HG03039 (cell line): ENCODE measurements around the gene OSCP1.

Experiments
- ATAC-seq: cut with Tn5 transposase; IDR thresholded peaks from one replicate; pipeline ENCODE4 v1.9.1; 2021; ENCODE audit warnings: mild to moderate bottlenecking, moderate library complexity; ENCODE audit not compliant: unreplicated experiment

The OSCP1 gene

DNA sequence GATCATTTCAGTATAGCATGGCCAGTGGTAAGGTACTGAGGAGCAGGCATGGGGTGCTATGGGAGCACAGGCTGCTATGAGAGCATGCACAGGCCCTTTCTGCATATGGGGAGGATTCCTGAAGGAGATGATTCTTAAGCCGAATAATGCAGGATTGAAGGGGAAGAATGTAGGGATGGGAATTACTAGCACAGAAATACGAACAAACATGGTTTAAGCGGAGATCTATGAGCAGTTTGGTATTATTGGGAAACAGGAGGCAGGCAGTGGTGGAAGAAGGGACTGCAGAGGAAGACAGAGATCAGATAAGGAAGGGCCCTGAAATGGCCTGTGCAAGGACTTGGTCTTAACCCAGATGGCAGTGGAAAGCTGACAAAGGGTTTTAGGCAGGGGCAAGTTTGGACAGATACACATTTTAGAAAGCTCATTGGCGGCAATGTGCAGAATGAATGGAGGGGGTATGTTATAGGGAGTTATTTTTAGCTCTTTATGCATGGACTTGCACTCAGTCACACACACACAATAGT lies 1.7 kb downstream of the OSCP1 start:
- ATAC-seq: no peak

DNA sequence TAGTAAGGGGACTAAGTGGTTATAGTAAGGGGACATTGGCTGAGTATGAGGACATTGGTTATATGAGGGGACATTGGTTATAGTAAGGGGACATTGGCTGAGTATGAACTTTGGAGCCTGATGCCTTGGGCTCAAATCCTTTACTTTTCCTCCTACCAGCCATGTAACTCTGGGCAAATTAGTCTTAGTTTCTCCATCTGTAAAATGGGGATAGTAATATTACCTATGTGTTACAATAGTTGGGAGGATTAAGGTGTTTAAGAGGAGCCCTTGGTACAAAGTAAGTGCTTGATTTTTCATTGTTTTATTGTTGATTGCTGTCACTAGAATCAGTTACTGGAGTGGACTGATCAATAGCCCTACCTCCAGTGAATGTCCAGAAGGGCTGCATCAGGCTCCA lies 2.8 kb downstream of the OSCP1 start:
- ATAC-seq: no peak

DNA sequence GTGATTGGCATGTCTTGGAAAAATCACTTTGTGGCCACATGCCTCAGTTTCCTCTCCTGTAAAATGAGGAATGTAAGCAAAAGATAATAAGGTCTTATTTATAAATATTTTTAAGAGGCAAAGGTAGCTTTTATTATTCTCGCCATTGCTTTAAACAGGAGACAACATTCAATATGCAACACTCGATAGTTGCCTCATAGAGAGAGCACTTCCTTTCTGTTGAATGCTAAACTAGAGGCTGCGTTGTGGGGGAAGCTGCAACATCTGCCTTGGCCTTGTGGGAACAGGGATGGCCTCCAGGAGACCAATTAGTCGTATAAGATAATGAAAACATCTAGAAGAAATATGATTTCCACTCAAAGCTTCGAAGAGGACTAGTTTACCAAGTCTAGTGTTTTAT lies 3.5 kb downstream of the OSCP1 start:
- no peak for ATAC-seq

DNA sequence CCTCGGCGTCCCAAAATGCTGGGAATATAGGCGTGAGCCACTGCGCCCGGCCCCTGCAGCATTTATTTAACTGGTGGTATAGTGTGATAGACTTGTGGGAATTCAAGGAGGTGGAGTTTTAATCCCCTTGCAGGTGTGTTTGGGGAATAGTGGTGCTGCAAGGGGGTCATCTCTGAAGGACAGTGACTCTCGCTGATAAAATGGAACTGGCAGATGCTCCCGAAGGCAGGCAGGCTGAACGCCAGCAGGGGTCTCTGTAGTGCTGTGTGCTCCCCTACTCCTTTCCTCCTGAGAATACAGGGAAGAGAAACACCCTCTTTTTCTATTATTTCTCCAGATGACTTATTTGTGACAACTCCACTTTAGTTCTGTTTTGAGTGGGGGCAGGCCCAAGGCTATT lies 4.0 kb downstream of the OSCP1 start:
- ATAC-seq: no peak

DNA sequence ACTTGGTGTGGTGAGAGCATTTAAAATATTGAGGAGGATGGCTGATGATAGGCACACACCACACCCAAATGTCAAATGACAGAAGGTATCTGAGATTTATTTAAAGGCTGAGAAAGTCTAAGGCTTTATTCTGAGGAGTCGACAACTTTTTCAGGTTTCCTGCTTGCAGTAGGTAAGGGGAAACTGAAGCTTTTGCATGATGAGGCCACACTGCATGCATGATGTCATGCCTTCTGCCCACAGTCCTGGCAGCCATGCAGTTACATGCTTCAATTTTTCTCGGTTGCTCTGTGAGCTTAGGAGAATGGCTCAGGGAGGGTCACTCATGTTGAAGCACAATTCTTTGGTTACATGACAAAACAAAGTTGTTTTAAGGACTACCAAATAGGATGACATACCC lies 7.0 kb downstream of the OSCP1 start:
- no peak for ATAC-seq

DNA sequence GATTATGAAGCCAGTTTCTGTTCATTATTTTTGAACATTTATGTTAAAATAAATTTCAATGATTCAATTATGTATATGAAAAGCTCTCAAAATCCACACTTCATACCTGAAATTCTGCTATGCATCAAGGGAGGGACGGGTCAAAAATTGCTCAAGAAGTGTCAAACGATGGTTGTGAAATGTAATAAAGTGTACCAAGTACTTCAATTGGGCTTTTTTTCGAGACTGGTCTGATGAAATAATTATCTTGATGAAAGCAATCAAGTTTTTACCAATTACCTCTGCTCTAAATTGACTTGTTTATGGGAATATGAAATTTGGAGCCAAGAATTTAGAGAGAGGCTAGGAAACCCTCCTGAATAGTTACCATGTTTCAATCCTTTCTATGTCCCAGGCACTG lies 7.9 kb downstream of the OSCP1 start:
- no peak for ATAC-seq

DNA sequence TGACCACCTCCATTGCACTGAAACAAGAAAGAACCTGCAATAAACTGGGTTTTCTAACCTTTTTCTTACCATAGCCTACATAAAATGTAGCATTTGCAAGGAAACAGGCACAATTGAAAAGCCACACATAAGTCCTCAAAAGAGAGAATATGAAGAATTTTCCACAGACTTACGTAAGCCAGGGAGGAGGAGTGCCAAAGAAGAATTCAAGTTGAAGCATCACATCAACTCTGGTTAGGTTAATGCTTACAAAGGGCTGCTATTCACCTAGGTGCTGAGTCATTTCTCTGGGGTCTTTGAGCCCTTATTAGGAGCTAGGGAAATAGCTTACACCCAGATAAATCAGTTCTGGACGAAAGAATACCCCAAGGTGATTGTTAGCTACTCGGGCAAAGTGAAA lies 9.6 kb downstream of the OSCP1 start:
- ATAC-seq: no peak

DNA sequence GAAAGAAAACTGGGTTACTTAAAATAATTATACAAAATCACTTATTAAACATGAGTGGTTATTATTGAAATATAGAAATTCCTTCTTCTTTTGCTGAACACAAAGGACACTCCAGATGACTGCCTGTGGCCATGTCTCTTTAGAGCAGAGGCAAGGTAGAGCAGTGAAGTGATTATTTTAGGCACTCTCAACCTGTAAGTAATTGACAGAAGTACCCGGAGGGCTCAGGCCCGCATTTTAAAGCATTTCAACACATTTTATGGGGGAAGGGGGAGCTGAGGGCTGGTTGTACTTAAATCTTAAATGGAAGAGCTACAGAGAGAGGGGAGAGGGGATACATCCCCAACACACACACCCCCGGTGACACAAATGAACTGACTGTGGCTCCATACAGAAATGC lies 10.2 kb downstream of the OSCP1 start:
- no peak for ATAC-seq

DNA sequence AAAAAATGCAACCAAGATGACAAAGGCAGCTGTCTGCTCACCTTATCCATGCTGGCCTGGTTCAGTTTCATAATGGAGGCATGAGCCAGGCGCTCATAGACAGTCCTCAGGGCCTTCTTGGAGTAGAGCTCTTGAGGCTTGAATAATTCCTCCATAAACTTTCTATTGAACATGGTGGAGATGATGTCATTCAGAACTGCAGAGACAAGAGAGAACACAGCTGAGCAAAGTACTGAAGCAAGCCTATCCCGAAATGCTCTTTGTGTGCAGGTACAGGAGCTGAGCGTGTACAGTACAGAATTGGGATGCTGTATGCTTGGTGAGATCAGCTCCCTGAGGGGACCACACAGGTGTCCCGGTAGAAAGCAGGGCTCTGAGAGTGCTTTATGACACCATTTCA lies 11.5 kb downstream of the OSCP1 start:
- no peak for ATAC-seq

DNA sequence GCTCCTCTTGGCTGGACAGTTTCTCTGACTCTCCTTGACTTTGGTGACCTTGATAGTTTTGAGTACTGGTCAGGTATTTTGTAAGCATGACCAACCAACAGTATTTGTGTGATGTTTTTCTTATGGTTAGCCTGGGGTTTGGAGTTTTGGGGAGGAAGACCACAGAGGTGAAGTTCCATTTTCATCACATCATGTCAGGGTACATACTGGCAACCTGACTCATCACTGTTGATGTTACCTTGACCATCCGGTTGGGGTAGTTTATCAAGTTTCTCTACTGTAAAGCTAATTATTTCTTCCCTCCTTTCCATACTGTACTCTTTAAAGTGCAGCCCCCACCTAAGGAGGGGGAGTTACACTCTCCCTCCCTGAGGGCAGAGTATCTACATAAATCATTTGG lies 13.4 kb downstream of the OSCP1 start:
- no peak for ATAC-seq

DNA sequence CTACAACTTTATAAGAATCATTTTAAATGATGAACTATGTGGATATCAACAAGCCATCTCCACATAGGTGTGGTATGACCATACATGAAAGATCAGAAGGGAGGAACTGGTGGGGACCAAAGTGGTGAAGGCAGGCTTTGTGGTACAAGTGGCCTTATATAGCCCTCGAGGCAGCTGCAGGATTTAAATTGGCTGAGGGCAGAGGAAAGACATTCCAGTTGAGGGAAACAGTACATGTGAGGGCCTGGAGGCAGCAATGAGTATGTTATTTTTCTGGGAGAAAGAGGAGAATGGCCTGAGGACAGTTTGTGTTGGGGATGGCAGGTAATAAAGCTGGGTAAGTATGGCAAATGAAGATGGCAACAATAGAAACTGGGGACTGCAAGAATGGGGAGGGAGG lies 17.1 kb downstream of the OSCP1 start:
- ATAC-seq: no peak

DNA sequence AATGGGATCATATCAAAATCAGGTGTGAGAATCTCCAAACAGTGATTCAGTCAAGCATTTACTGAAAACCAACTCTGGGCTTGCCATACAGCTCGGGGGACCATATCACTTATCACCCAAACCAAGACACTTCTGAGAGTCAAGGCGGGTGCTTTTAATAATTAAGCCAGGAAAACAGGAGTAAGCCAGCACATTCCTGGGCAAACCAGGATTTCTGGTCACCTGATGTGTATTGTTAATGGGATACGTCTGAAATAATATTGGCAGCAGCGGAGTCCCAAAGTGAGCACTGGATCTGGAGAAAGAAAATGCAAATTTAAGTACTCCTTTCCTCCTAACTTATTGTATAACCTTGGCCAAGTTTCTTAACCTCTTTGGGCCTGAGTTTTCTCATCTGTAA lies 17.6 kb downstream of the OSCP1 start:
- no peak for ATAC-seq

DNA sequence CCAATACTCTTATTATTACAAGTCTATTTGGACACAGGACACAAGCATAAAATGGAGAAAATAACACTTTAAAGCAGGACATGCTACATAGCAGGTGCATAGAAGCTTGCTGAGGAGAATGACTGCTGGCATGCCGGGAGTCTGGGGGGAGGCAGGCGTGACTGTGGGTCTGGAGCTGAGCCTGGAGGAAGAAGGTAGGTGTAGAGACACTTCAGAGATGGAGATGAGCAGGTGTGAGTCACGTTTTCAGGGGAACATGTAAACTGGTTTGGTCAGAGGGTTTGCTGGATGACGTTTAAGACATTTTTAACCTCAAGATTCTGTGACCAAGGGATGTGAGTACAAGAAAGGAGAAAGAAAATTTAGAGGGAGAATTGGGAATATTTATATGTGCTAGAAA lies 24.5 kb downstream of the OSCP1 start:
- no peak for ATAC-seq

DNA sequence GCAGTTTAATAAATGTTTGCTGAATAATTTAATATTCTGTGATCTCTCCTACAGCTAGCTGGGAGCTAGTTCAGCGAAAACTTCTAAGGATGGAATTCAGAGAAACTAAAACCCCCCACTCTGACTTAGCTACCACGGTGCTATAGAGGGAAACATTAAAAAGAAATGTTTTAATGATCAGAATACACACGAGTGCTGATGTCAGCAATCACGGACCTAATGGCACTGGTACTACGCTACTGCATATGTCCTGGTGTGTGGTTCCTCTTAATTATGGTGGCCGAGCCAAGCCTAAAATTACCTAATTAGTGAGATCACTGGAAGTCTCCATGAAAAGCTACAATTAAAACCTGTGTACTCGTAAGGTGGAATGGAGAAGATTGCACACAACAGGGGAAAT lies 28.6 kb downstream of the OSCP1 start:
- no peak for ATAC-seq

DNA sequence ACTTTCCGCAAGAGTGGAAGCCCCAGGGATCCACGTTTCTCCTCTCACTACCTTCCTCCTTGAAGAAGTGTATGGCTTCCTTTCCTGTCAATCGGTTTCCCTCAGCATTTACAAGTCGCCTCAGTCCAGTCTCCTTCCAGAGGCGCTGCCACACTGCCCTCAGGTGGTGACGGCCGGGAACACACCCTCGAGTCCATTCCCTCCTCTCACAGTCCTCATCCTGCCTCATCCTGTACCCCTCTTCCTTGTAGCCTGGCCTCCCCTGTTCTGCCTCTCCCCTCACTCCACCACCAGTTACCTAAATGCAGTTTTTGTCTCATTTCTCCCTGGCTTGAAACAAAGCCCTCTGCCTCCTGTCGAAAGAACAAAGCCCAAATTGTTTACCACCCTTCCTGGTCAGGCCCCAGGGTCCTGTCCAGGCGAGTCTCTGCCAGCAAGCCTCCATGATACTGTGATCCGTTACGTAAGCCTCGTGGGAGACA lies 29.4 kb downstream of the OSCP1 start:
- no peak for ATAC-seq

DNA sequence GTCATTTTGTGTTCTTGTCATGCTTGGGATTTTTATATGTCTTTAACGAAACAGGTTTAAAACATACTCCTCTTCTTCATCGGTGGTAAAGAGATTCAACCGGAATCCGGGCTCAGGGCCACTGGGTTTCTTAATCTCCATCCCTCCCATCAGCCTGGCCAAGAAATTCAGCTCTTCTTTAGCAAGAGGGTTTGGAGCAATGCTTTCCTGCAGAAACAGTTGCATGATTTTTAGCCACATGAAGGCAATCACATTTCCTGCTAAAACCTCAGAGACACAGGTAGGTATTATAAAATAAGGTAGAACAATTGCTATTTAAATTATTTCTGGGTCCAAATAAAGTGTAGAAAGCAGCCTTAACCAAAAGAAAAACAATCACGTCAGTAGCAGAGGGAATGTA lies 29.8 kb downstream of the OSCP1 start:
- ATAC-seq: no peak

DNA sequence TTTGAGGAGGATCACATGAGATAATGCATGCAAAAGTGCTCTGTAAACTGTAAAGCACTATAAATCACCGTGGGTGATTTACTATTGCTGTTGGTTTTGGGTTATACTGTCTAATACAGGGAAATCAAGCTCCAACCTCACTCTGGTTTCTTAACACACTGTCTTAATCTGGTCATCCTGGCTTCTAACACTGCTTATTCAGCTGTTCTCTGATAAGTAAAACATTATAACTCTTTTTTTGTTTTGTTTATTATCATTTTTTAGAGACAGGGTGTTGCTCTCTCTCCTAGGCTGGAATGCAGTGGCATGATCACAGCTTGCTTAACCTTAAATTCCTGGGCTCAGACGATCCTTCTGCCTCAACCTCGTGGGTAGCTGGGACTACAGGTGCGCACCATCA lies 30.7 kb downstream of the OSCP1 start:
- no peak for ATAC-seq

DNA sequence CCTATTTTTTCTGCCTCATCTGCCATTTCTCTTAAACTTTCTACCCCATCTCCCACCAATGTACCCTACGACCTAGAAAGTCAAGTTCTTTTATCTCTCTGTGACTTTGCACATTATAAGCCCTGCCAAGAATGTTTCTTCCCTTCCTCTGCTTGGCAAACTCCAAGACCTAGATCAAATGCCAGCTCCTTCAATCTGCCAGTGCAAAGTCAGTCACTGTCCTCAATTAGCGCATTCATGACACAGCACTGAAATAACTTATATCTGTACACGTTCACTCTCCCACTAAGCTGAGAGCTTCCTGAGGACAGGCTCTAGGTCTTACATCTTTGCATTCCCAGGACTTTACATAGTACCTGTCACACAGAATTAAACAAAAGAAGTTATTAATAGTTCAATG lies 31.1 kb downstream of the OSCP1 start:
- ATAC-seq: no peak

DNA sequence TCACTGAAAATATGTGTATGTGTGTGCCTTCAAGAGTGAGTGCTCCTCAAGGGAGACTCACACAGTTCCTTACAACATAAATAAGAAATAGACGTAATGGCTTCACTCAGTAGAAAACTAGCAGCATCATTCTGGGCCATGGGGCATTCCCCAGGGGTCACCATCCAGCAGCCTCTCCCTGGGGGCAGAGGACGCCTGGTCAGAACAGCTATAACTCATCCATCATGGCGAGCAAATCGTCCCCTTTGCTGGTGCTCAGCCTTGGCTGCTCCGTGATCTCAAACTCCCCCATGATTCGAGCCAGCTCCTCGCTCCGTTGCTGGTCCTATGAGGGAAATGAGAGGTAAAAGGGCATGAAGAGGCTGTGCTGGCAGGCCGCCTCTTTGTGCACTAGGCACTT lies 32.3 kb downstream of the OSCP1 start:
- no peak for ATAC-seq

DNA sequence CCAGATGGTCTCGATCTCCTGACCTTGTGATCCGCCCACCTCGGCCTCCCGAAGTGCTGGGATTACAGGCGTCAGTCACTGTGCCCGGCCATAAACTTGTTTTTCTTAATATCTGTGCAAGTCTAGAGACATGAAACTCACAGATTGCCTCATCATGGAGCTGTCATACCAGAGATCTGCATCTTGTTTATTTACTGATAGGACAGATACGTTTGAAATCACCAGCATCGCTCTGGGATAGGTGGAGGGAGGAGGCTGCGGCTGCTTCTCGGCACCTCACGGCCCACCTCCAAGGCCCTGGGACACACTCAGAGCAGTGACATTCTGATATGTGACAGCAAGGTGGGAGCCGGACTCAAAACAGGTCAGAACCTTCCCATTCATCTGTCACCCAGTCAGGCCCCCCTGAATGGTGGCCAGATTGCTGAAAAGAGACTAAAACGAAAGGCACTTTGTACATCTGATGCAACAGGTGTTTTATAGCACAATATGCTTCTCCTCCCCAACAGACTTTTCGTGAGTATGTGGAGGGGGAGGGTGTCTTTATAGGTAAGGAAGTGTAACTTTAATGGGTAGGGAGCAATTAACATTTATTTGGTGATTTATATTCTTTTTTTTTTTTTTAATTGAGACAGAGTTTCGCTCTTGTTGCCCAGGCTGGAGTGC lies 34.5 kb downstream of the OSCP1 start:
- no peak for ATAC-seq

DNA sequence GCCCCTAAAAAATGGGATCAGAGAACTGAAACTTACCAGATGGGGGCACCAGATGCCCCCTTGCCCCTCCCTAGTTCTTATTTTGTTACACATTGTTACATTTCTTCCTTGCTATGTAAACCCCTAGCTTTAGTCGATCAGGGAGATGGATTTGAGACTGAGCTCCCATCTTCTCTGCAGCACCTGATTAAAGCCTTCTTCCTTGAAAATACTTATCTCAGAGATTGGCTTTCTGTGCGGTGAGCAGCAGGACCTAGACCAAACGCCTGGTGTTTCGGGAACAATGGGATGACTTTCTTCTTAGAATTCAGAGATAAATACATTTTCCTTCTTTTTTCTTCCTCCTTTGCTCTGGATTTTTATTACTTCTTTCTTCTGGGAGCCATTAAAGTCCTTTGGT lies 35.9 kb downstream of the OSCP1 start:
- no peak for ATAC-seq

DNA sequence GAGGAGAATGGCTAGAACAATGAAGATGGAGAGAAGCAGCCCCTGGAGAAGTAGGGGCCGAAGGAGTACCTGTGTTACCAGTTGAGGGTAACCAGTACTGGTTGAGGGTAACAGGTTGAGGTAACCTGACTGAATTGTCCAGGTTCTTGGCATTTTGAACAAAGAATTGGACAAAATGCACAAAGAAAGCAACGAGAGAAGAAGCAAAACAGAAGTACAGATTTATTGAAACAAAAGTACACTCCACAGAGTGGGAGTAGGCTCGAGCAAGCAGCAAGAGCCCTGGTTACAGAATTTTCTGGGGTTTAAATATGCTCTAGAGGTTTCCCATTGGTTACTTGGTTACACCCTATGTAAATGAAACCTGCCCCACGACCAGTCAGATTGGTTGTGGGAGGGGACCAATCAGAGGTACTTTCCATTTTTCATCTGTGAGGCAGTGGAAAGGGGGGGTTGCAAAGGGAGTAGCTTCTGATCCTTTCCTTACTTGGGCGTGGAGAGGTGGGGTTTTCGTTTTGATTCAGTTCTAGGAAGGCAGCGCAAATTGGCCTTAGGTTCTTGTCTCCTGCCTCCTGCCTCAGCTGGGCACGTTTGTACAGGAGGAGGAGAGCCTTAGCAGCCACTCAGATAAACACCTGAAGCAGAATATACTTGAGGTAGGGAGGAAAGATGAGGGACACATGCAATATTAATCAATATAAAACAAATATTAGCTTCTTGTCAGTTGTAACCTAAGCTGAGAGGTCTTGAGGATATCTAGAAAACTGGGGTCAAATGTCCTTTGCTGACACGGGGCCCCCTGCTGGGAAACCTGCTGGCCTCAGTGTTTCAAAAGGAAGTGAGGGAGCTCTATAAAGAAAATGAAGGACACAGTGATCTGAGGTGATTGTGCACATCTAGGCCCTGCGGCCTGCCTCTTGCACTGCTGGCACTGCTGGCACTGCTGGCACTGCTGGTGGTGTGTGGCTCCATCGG lies 38.3 kb downstream of the OSCP1 start:
- ATAC-seq: no peak
